Activated CD8-positive, alpha-beta T cell treated with anti-CD3 and anti-CD28 coated beads for 36 hours (primary cell): ENCODE results near the gene ZIC4. TPM values are rescaled to one million over a fixed set of nuclear protein-coding genes. Genes with fewer than 3 reads are reported as not detected.

Experiments used
- ATAC-seq: fragments of 200-7000 bp; cut with Tn5 transposase; one replicate; pipeline ENCODE4 v1.10.0; 2021; ENCODE audit warnings: mild to moderate bottlenecking, moderate library complexity
- CTCF ChIA-PET: fragments of 350-600 bp; sonication (Branson Sonifier 250); formaldehyde crosslinking; loops from one replicate; lab custom pipeline; 2021; ENCODE audit warnings: antibody characterized with exemption; lab: Charles Lee
- POLR2A ChIA-PET: fragments of 350-600 bp; sonication (Branson Sonifier 250); formaldehyde crosslinking; loops from one replicate; lab custom pipeline; 2021; ENCODE audit warnings: antibody characterized with exemption; lab: Charles Lee
- DNase-seq: peaks from one replicate; pipeline ENCODE4 v3.0.0-alpha.2; 2020
- H3K27ac Mint-ChIP-seq: one replicate; pipeline ENCODE4 v1.8.0; 2021; ENCODE audit warnings: mild to moderate bottlenecking, mixed read lengths
- H3K27me3 Mint-ChIP-seq: one replicate; pipeline ENCODE4 v1.8.0; 2021; ENCODE audit warnings: mixed read lengths
- H3K36me3 Mint-ChIP-seq: one replicate; pipeline ENCODE4 v1.8.0; 2021; ENCODE audit warnings: low read depth, mixed read lengths
- H3K4me1 Mint-ChIP-seq: one replicate; pipeline ENCODE4 v1.8.0; 2021; ENCODE audit warnings: low read depth, mixed read lengths
- H3K4me3 Mint-ChIP-seq: one replicate; pipeline ENCODE4 v1.8.0; 2021; ENCODE audit warnings: mild to moderate bottlenecking, moderate library complexity, mixed read lengths
- H3K9me3 Mint-ChIP-seq: one replicate; pipeline ENCODE4 v1.8.0; 2021; ENCODE audit warnings: mixed read lengths
- CTCF ChIP-seq: fragments of 200-600 bp; IDR thresholded peaks from one replicate; pipeline ENCODE4 v1.8.0; 2022; ENCODE audit warnings: antibody characterized with exemption, mild to moderate bottlenecking
- intact Hi-C: fragments of 100-400 bp; cut with micrococcal nuclease; formaldehyde crosslinking; loops from one replicate; pipeline ENCODE4 v1.10.0; 2022
- total RNA-seq, 2 experiments: library from RNA; stranded (reverse); gene quantifications; one replicate each; pipeline ENCODE4 v1.2.3, GENCODE V29; 2021

The ZIC4 gene
- total RNA-seq, 2 experiments from 2014 or later, result not detected

GRCh38 chr3:147418371-147418781, 12.0 kb upstream of the ZIC4 start:
- Mint-ChIP-seq H3K4me3 (no peak overlapping the region), H3K9me3 (peaks cover 3% of the 10 kb centered on the region), H3K27me3 (peaks cover 79% of the 10 kb centered on the region), H3K4me1 (peaks cover 3% of the 10 kb centered on the region), H3K36me3 (peaks cover 6% of the 10 kb centered on the region), H3K27ac (no peak overlapping the region)
- CTCF ChIA-PET, result no interaction called here
- DNase-seq, result no peak
- no peak for TF ChIP-seq CTCF
- intact Hi-C loops, result loop anchor here (10.0 kb wide), 1 partner anchor 64 kb away; no protein-coding TSS in a partner anchor
- no peak for ATAC-seq
- POLR2A ChIA-PET, result no interaction called here

- intact Hi-C loops, result loop anchor here (10.0 kb wide), 1 partner anchor 63 kb away; no protein-coding TSS in a partner anchor
- no peak overlapping the region for H3K4me3 Mint-ChIP-seq
- peaks cover 79% of the 10 kb centered on the region for H3K27me3 Mint-ChIP-seq
- peaks cover 8% of the 10 kb centered on the region for H3K36me3 Mint-ChIP-seq
- POLR2A ChIA-PET, result no interaction called here
- H3K27ac Mint-ChIP-seq, result no peak overlapping the region
- CTCF ChIA-PET, result interaction anchor here (0.6 kb wide), 1 partner anchor 1230 kb away, joined by 3 read pairs; no protein-coding TSS in a partner anchor
- ATAC-seq, result no peak
- peaks cover 8% of the 10 kb centered on the region for H3K4me1 Mint-ChIP-seq
- no peak for DNase-seq
- no peak for TF ChIP-seq CTCF
- peaks cover 4% of the 10 kb centered on the region for H3K9me3 Mint-ChIP-seq
Measured at GRCh38 chr3:147417551-147418295, 11.4 kb upstream of the ZIC4 start.

GRCh38 chr3:147416931-147417330, 10.6 kb upstream of the ZIC4 start:
- no peak for TF ChIP-seq CTCF
- ChIA-PET POLR2A (no interaction called here), CTCF (interaction anchor here (0.6 kb wide), 1 partner anchor 1231 kb away, joined by 3 read pairs; no protein-coding TSS in a partner anchor)
- ATAC-seq, result no peak
- Mint-ChIP-seq H3K27ac (no peak overlapping the region), H3K27me3 (peaks cover 77% of the 10 kb centered on the region), H3K4me1 (peaks cover 12% of the 10 kb centered on the region), H3K36me3 (peaks cover 11% of the 10 kb centered on the region), H3K9me3 (peaks cover 6% of the 10 kb centered on the region), H3K4me3 (no peak overlapping the region)
- no peak for DNase-seq
- intact Hi-C loops, result loop anchor here (10.0 kb wide), 1 partner anchor 62 kb away; no protein-coding TSS in a partner anchor

- DNase-seq (no peak), ATAC-seq (no peak)
- Mint-ChIP-seq H3K9me3 (peaks cover 9% of the 10 kb centered on the region), H3K4me3 (no peak overlapping the region), H3K27me3 (peaks cover 80% of the 10 kb centered on the region), H3K4me1 (peaks cover 22% of the 10 kb centered on the region), H3K36me3 (peaks cover 14% of the 10 kb centered on the region), H3K27ac (no peak overlapping the region)
- no peak for TF ChIP-seq CTCF
- intact Hi-C loops, result loop anchor here (10.0 kb wide), 1 partner anchor 61 kb away; no protein-coding TSS in a partner anchor
- POLR2A ChIA-PET, result no interaction called here
- CTCF ChIA-PET, result no interaction called here
Measured at GRCh38 chr3:147415874-147416273, 9.5 kb upstream of the ZIC4 start.

- peaks cover 9% of the 10 kb centered on the region for H3K9me3 Mint-ChIP-seq
- peaks cover 26% of the 10 kb centered on the region for H3K4me1 Mint-ChIP-seq
- no peak for TF ChIP-seq CTCF
- DNase-seq (no peak), ATAC-seq (no peak)
- no peak overlapping the region for H3K4me3 Mint-ChIP-seq
- peaks cover 16% of the 10 kb centered on the region for H3K36me3 Mint-ChIP-seq
- POLR2A ChIA-PET, result no interaction called here
- peaks cover 79% of the 10 kb centered on the region for H3K27me3 Mint-ChIP-seq
- CTCF ChIA-PET, result no interaction called here
- no peak overlapping the region for H3K27ac Mint-ChIP-seq
- intact Hi-C loops, result loop anchor here (10.0 kb wide), 1 partner anchor 60 kb away; no protein-coding TSS in a partner anchor
Measured at GRCh38 chr3:147415286-147415685, 8.9 kb upstream of the ZIC4 start.
